Activated CD4-positive, alpha-beta T cell treated with anti-CD3 and anti-CD28 coated beads for 4 hours (primary cell): Measurements from ENCODE around the gene ARHGEF26.
"Not testable (repeated sequence)": the region's sequence is repeated elsewhere in the genome, so short reads cannot be mapped to it uniquely, and the experiment has no call there.

Experiments used
- DNase-seq, 2 donors: peaks; one replicate each; pipeline ENCODE4 v3.0.0-alpha.2; 2020

Gene ARHGEF26, protein sequence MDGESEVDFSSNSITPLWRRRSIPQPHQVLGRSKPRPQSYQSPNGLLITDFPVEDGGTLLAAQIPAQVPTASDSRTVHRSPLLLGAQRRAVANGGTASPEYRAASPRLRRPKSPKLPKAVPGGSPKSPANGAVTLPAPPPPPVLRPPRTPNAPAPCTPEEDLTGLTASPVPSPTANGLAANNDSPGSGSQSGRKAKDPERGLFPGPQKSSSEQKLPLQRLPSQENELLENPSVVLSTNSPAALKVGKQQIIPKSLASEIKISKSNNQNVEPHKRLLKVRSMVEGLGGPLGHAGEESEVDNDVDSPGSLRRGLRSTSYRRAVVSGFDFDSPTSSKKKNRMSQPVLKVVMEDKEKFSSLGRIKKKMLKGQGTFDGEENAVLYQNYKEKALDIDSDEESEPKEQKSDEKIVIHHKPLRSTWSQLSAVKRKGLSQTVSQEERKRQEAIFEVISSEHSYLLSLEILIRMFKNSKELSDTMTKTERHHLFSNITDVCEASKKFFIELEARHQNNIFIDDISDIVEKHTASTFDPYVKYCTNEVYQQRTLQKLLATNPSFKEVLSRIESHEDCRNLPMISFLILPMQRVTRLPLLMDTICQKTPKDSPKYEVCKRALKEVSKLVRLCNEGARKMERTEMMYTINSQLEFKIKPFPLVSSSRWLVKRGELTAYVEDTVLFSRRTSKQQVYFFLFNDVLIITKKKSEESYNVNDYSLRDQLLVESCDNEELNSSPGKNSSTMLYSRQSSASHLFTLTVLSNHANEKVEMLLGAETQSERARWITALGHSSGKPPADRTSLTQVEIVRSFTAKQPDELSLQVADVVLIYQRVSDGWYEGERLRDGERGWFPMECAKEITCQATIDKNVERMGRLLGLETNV

DNA sequence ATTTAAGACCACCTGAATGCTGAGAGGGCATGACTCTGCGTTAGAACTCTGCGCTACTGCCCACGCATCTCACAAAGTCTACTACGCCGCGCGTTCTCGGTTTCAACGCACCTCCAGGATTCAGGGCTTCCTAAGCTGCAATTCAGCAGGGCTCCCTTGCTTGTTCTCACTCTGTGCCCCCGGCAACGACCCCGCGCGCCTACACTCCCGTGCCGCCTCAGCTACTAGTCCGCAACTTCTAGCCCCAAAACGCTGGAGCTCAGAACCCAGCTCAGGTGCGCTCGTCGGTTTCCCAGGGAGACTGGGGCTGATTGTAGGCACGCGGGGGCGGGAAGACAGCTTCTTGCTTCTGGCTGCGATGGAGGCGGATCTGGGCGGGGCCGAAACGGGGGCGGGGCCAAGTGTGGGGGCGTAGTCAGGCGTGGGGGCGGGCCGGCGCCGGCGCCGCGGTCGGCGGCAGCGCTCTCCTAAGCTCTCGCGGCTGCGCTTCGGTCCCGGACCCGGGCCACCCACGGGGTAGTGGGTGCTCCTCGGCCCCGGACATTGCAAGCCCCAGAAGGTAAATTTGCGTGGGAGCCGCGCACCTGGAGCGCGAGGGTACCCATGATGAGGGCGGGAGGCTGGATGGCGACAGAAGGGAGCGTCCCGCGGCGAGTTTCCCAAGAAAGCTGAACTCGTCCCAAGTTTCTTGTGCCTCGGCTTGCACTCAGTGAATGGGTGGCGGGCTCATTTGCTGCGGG lies at the start of gene ARHGEF26:
ARHGEF26 (plus strand) TSS at position 430 of the 740 bp plus-strand sequence. CDS start 603 bp downstream, outside the sequence.
- DNase-seq, result peak; percentile 73 to 77

DNA sequence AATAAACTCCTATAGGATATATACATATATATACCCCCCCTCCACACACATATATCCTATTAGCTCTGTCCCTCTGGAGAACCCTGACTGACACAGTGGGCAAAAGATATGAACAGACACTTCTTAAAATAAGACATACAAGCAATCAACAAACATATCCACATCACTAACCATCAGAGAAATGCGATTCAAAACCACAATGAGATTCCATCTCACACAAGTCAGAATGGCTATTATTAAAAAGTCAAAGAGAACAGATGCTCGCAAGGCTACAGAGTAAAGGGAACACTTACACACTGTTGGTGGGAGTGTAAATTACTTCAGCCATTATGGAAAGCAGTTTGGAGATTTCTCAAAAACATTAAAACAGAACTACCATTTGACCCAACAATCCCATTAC lies 46.2 kb upstream of the ARHGEF26 start:
- no peak for DNase-seq

DNA sequence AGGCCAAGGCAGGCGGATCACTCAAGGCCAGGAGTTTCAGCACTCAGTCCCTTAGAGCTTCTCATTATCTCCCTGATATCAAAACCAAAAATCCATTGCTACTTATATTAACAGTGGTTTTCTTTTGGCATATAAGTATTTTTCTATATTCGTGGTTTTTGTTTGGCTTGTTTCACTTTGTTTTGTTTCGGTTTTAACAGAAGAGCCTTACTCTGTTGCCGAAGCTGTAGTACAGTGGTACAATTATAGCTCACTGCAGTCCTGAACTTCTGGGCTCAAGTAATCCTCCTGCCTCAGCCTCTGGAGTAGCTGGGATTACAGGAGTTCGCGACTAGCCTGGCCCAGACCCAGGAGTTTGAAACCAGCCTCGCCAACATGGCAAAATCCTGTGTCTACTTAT lies 42.5 kb upstream of the ARHGEF26 start:
- no peak for DNase-seq

DNA sequence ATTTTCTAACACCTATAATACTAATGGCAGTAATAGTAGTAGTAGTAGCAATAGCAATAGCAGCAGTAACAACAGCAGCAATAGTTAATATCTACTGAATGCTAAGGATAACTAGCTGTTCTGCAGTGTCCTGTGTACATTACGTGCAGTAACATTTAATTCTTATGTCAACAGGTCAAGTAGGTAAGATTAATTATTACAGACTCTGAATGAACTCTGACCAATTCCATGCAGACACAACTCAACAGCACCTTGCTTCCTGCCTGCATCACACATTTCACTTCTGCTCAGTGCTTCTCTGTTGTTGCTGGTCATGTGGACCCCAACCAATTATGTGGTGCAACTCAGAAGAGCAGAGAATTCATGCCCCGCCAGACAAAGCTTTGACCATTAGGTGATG lies 39.9 kb upstream of the ARHGEF26 start:
- no peak for DNase-seq

DNA sequence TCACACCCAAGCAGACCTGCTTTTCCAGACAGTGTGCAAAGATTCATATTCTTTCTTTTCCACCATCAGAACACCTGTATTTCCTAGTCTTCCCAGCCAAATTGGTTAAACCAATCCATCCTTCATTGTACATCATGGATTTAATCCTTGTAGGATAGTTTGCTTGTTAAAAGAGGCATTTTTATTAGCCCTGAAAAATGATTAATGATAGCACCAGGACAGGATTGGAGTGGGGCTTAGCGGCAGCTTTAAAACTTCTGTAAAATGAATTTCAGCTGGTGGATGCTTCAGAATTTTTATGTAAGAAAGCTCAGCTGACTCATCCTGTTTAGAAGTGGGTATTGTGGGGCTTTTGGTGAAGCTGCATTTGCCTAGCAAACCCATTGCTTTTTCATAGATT lies 36.1 kb upstream of the ARHGEF26 start:
- no peak for DNase-seq

DNA sequence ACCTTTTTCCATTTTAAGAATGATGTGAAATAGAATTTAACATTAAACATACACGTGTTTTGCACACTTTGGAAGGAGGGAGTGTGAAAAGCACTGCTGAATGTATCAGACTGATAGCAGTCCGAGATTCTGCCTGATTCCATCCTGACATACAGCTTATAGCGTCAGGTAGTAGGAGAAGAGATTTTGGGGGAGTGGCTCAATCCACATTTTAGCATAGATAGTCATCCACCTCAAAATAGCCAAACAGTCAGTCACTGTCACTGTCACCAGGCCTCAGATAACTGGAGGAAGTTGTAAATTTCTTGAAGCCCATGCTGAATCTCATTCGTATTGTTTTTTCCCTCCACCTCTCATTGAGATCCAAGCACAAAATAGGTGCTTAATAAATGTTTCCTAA lies 35.4 kb upstream of the ARHGEF26 start:
- no peak for DNase-seq

DNA sequence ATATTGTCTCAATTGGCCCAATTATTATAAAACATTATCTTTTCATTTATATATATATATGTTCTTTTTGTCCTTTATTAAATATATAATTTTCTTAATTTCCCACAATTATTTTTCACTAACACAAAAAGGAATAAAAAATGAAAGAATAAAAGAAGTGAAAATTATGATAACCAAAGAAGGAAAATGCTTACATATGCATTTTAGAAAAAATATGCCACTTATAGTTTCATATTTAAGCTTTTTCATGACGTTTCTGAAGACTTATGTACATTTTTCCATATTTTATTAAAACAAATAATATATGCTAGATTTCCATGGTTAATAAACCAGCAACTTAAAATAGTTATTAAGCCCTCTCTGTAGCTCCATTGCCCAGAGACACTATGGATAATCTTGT lies 34.9 kb upstream of the ARHGEF26 start:
- DNase-seq, result no peak

DNA sequence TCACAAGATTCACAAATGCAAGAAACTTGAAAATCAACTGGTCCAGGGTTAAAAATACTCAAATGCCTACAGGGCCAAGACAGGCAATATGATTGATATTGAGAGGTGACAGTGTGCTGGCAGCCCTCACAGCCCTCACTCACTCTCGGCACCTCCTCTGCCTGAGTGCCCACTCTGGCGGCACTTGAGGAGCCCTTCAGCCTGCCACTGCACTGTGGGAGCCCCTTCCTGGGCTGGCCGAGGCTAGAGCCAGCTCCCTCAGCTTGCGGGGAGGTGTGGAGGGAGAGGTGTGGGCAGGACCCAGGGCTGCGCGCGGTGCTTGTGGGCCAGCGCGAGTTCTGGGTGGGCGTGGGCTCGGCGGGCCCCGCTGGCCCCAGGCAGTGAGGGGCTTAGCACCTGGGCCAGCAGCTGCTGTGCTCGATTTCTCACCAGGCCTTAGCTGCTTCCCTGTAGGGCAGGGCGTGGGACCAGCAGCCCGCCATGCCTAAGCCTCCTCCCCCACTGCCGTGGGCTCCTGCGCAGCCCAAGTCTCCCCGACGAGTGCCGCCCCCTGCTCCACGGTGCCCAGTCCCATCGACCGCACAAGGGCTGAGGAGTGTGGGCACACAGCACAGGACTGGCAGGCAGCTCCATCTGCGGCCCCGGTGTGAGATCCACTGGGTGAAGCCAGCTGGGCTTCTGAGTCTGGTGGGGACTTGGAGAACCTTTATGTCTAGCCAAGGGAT lies 33.3 kb upstream of the ARHGEF26 start:
- not testable (repeated sequence) for DNase-seq

DNA sequence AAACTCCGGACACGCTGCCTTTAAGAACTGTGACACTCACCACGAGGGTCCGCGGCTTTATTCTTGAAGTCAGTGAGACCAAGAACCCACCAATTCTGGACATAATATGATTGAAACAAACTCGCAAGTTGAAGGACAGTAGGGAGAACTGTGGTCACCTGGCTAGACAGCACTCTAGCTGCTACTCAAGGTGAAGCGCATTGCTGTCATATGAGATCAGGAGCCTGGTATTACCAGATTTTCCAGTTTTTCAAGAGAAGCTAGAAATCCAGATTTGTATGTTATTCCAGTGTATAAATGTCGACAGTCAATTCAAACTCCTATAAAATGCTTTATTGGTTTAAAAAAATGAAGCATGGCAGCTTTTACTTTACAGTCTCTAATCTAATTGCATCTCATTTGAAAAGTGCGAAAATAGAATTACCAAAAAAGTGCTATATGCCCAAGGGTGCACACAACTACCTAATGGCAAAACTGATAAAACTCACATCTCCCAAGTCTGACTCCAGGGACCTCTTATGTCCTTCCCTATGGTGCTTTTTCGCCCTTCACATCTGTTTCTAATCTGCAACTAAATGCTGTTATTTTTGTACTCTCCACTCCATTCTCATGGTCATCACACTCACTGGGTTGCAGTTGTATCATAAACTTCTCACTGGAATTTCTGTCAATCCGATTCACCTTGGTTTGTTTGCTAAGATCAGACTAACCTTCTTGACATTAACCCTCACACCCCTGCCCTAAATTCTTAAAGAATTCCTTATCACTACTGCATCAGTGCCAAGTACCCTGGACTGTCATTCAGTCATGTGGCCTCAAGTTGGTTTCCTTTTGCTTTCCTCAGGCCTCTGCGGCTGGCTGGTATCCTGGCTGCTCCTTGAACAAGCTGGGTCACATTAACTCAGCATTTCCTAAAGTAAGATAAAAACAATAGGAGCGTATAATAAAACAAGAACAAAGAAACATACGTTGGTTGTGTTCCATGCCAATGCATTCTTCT lies 31.5 kb upstream of the ARHGEF26 start:
- no peak for DNase-seq

DNA sequence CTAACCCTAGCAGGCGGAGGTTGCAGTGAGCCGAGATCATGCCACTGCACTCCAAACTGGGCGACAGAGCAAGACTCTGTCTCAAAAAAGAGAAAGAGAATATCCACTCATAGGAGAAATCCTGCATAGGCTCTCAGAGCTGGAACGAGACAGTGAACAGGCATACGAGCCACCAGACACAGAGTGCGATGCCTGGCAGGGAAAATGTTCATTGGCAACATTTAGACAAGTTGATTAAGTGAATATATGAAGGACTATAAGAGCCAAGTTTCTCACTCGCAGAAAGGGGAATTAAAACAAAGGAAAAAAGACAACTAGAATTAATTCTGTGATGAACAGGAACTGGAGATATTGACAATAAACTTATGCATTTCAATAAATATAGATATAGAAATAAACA lies 27.1 kb upstream of the ARHGEF26 start:
- no peak for DNase-seq

DNA sequence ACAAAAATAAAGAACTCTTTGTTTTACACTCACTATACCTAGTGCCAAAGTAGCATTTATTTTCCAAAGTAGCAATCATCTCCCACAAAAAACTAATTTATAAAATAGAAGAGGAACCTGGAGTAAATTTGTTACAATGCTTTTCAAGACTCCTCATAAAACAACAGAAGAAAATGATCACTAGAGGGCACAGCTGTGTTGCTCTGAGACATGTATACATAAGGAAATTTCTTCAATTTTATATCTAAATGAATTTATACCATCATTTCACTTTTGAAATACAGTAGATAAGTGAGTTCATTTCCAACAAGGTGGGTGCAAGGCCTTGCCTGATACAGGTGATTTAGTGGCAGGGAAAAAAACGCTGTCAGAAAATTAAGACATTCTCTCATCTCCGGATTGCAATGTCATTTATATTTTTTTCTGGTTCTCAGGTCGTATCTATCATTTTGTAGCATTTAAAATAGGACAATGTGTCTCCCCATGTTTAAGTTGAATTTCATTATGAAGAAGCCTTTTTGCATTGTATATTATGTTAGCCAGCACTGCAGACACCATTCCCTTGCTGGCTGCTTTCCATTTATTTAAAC lies 25.3 kb upstream of the ARHGEF26 start:
- no peak for DNase-seq

DNA sequence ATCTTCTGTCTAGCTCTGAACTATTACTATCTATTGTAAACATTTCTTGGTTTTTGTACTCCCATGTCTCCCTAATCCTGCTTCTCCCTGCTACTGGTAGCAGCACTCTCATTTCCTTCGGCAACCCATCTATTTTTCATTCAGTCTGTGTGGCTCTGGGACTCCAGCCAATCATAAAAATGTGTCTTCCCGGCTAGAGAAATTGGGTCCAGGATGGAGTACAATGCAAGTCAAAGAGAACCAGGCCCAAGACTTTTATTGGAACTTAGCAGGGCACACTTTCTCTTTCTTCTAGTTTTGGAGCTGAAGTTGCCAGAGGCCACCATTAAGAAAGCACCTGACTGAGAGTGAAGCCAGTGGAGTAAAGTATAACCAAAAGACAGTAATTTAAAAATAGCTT lies 22.8 kb upstream of the ARHGEF26 start:
- DNase-seq, result no peak

DNA sequence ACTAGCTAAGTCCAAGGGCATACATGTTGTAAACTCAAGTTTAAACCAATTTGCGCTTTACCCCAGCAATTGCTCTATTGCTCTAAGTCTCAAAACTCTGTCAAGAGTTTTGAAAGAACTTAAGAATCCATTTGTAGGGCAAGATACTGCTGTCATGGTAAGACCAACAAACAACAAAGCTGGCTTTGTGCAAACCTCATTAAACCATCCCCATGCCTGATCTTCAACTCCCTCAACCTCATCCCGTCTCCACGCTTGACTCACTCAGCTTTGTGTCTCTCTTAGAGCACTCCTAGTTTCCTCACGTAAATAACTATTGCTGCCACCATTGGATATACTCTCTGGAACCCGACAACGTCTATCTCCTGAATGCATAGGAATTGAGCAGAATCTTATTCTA lies 20.6 kb upstream of the ARHGEF26 start:
- DNase-seq, result no peak

DNA sequence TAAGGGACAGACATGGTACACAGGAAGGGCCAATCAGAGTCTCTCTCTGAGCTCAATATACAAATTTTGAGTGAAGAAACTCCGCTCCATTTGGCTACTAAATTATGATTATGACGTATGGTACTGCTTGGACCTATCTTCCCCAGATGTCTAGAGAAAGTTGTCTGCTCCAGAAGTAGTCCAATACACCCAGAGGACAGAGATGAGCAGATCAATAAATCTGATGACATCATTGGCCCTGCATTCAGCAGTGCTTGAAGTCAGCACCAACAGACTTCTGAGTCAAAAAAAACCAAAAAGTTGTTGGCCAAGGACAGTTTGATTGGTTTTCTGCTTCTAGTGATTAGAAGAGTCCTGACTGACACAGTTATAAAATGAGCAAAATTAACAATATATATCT lies 19.9 kb upstream of the ARHGEF26 start:
- no peak for DNase-seq

DNA sequence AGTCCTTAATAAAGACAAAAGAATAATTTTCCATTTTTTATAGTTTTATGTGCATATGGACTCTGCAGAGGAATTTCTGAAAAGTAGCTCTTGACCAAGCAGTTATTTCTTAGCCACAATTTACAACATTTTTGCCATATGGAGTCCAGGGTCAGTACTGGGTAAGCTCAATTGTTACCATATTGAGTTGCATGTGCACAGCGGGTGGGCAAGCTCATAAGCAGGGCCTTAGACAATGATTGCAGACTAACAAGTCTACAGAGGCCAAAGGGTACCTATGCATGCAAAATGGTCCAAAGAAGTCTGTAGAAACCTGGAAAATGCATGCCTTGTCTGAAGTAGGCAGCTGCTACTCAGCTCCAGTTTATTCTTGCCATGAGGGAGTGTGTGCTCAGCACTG lies 19.0 kb upstream of the ARHGEF26 start:
- no peak for DNase-seq

DNA sequence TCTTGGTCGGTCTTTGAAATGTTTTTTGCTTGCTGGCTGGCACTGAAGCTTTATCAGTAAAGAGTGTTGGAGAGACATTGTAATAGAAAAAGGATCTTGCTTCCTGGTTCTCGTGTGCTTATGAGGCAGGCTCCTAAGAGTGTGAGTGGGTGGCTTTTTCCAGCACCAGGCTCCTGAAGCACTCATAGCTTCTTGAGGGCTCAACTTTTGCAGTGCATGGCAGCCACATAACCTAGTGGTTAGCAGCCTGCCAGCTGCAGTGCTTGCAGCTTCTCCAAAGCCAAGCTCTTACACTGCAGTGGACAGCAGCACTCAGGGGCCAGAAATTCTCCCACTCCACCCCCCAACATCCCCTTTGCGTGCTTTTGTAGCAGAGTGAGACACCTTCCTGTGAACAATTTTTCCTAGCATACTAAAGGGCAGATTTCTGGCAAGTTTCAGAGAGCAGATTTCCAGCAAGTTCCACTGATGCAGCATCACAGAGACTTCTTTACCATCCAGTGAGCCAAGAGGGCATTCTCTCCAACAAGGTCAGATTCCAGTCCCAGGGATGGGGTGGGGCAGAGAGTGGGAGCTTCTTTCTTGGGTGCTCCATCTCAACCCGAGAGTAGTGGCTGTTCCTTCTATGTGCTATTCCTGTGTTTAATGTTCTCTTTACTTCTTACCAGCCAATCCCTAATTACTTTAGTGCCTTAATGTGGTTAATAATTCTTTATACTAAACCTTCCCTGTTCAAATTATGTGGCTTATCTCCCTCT lies 15.8 kb upstream of the ARHGEF26 start:
- no peak for DNase-seq

DNA sequence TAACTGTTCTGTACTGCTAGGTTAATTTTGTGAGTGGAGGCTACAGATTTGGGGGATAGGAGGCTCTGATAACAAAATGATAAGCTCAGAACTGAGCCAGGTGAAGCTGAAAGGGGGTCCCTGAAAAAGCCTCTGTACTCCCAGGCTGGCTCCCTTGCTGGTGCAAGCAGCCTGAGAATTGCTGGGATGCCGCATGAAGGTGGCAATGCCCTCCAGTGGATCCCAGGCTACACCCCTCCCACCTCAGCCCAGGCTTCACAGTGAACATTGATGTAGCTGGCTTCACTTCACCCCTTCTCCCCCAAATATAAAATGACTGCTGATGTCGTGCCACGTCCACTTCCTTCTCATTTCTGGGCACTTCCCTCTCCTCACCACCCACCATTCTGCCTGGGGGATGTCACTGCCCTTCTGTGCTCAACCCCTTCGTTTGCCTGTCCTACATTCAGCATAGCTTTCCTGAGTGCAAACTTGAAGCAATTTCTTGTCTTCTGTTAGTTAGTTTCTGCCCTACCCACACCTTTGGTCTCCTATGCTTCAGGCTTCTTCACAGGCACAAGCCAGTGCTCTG lies 9.7 kb upstream of the ARHGEF26 start:
- no peak for DNase-seq

DNA sequence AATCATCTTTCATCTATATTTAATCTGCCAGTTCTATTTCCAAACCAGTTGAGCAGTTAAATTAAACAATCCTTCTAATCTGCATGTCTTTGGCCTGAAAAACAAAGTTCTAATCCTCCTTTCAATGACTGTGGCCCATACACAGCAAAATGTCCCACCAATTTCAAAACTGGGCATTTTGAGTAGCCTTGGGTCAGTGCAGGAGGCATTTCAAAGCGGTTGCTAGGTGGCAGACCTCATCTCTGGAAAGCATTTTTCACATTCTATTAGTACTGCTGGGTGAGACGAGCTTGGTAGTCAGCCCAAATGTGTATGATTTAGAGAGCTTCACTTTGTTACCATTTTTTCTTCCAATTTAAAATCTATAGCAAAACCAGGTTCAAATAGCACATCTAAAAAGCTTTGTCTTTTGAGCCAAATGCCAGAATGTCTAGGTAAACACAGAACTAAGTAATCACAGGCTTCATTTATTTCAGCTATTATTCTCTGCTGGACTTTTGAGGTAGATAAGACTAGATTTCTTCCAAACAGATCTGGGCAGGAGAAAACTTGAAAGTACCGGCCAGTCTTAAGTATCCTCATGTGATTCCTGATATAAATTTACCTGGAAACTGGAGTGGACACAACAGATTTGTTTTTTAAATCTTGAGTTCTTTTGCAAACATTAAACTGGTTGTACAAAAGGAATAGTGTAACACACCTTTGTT lies 8.9 kb upstream of the ARHGEF26 start:
- DNase-seq, result no peak

DNA sequence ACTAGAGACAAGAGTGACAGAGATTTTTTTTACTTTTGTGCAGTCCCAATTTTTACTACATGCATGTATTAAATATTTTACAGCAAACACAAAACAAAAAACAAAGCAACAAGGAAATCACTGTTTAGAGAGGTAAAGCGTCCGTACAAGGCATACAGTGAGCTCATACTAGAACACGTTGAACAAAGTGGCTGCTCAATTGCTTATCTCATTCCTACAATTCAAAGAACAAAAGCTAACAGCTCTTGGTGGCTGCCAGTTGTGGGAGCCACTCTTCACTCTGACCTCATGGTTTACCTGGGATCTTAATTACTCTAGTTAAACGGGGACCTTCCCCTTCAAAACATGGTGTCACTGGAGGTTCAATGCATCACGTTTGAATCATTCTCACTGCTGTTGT lies 7.6 kb upstream of the ARHGEF26 start:
- no peak for DNase-seq
